GM21367 (cell line): ENCODE data around the gene CTNNA3.
"Not testable (repeated sequence)": the region's sequence is repeated elsewhere in the genome, so short reads cannot be mapped to it uniquely, and the experiment has no call there.

Experiments
- ATAC-seq: cut with Tn5 transposase; IDR thresholded peaks from one replicate; pipeline ENCODE4 v1.9.1; 2021; ENCODE audit not compliant: unreplicated experiment

CTNNA3 gene

GRCh38 chr10:67606572-67606971, 89.4 kb downstream of the CTNNA3 start:
- no peak for ATAC-seq

- no peak for ATAC-seq
Observed at GRCh38 chr10:67603701-67604100, 92.3 kb downstream of the CTNNA3 start.

- ATAC-seq: no peak
Observed at GRCh38 chr10:67603086-67603485, 92.9 kb downstream of the CTNNA3 start.

GRCh38 chr10:67602268-67602950, 93.6 kb downstream of the CTNNA3 start:
- ATAC-seq: no peak

- ATAC-seq: no peak
Observed at GRCh38 chr10:67599597-67599996, 96.4 kb downstream of the CTNNA3 start.

GRCh38 chr10:67596641-67597040, 99.4 kb downstream of the CTNNA3 start:
- no peak for ATAC-seq

GRCh38 chr10:67587771-67588170, 108.2 kb downstream of the CTNNA3 start:
- ATAC-seq: no peak

GRCh38 chr10:67575532-67575931, 120.5 kb downstream of the CTNNA3 start:
- no peak for ATAC-seq

GRCh38 chr10:67573484-67573883, 122.5 kb downstream of the CTNNA3 start:
- ATAC-seq: no peak

- no peak for ATAC-seq
Observed at GRCh38 chr10:67571503-67571902, 124.5 kb downstream of the CTNNA3 start.

GRCh38 chr10:67558311-67558710, 137.7 kb downstream of the CTNNA3 start:
- not testable (repeated sequence) for ATAC-seq

- no peak for ATAC-seq
Observed at GRCh38 chr10:67553254-67553653, 142.7 kb downstream of the CTNNA3 start.

- ATAC-seq: no peak
Observed at GRCh38 chr10:67550838-67551402, 145.1 kb downstream of the CTNNA3 start.

GRCh38 chr10:67550046-67550445, 145.9 kb downstream of the CTNNA3 start:
- ATAC-seq: no peak

GRCh38 chr10:67549390-67549789, 146.6 kb downstream of the CTNNA3 start:
- ATAC-seq: no peak

GRCh38 chr10:67541411-67541810, 154.6 kb downstream of the CTNNA3 start:
- no peak for ATAC-seq

GRCh38 chr10:67539312-67539711, 156.7 kb downstream of the CTNNA3 start:
- ATAC-seq: no peak

GRCh38 chr10:67537906-67538305, 158.1 kb downstream of the CTNNA3 start:
- ATAC-seq: no peak

GRCh38 chr10:67533376-67533775, 162.6 kb downstream of the CTNNA3 start:
- ATAC-seq: no peak

GRCh38 chr10:67530990-67531389, 165.0 kb downstream of the CTNNA3 start:
- not testable (repeated sequence) for ATAC-seq

GRCh38 chr10:67527351-67527750, 168.6 kb downstream of the CTNNA3 start:
- no peak for ATAC-seq

GRCh38 chr10:67521546-67521945, 174.4 kb downstream of the CTNNA3 start:
- ATAC-seq: no peak
